Parathyroid adenoma (tissue), 2 donors: Measurements from ENCODE around the gene AHDC1.
"Not testable (repeated sequence)": the region's sequence is repeated elsewhere in the genome, so short reads cannot be mapped to it uniquely, and the experiment has no call there.

ENCODE experiments used
- H2AFZ ChIP-seq: fragments of 300-600 bp; sonication (generic); one replicate; pipeline ENCODE4 v1.7.0; 2017; ENCODE audit warnings: antibody characterized with exemption, mild to moderate bottlenecking
- H3K27ac ChIP-seq: fragments of 300-600 bp; sonication (generic); one replicate; pipeline ENCODE4 v1.7.0; 2017
- H3K27me3 ChIP-seq: fragments of 300-600 bp; sonication (generic); one replicate; pipeline ENCODE4 v1.7.0; 2017; ENCODE audit warnings: low read length; ENCODE audit not compliant: control insufficient read depth, insufficient read depth
- H3K36me3 ChIP-seq: fragments of 300-600 bp; sonication (generic); one replicate; pipeline ENCODE4 v1.7.0; 2017; ENCODE audit warnings: low read length; ENCODE audit not compliant: control insufficient read depth, insufficient read depth
- H3K4me1 ChIP-seq: fragments of 300-600 bp; sonication (generic); one replicate; pipeline ENCODE4 v1.7.0; 2017; ENCODE audit warnings: control low read depth
- H3K4me2 ChIP-seq: fragments of 300-600 bp; sonication (generic); one replicate; pipeline ENCODE4 v1.7.0; 2017; ENCODE audit warnings: low read length
- H3K4me3 ChIP-seq: fragments of 300-600 bp; sonication (generic); one replicate; pipeline ENCODE4 v1.7.0; 2017; ENCODE audit warnings: low read depth, low read length
- H3K79me2 ChIP-seq: fragments of 300-600 bp; sonication (generic); one replicate; pipeline ENCODE4 v1.7.0; 2017; ENCODE audit warnings: control low read depth
- H3K9ac ChIP-seq: fragments of 300-600 bp; sonication (generic); one replicate; pipeline ENCODE4 v1.7.0; 2017; ENCODE audit warnings: mild to moderate bottlenecking
- H3K9me3 ChIP-seq: fragments of 300-600 bp; sonication (generic); one replicate; pipeline ENCODE4 v1.7.0; 2017; ENCODE audit warnings: low read length; ENCODE audit not compliant: control insufficient read depth
- CTCF ChIP-seq: fragments of 300-600 bp; sonication (generic); IDR thresholded peaks from one replicate; pipeline ENCODE4 v1.7.0; 2017; ENCODE audit warnings: antibody characterized with exemption, mild to moderate bottlenecking
- donor health status: primary hyperparathyroidism.

The AHDC1 gene

GRCh38 chr1:27622828-27623227 lies 18.9 kb upstream of the AHDC1 start:
- no peaks in the 10 kb centered on the region for H3K79me2 ChIP-seq
- no peak overlapping the region for H3K9ac ChIP-seq
- no peaks in the 10 kb centered on the region for H3K27me3 ChIP-seq
- H3K27ac ChIP-seq, result no peak overlapping the region
- no peak overlapping the region for H2AFZ ChIP-seq
- no peak for TF ChIP-seq CTCF
- no peaks in the 10 kb centered on the region for H3K36me3 ChIP-seq
- no peaks in the 10 kb centered on the region for H3K9me3 ChIP-seq
- no peak overlapping the region for H3K4me2 ChIP-seq
- no peak overlapping the region for H3K4me3 ChIP-seq
- H3K4me1 ChIP-seq, result no peaks in the 10 kb centered on the region

DNA sequence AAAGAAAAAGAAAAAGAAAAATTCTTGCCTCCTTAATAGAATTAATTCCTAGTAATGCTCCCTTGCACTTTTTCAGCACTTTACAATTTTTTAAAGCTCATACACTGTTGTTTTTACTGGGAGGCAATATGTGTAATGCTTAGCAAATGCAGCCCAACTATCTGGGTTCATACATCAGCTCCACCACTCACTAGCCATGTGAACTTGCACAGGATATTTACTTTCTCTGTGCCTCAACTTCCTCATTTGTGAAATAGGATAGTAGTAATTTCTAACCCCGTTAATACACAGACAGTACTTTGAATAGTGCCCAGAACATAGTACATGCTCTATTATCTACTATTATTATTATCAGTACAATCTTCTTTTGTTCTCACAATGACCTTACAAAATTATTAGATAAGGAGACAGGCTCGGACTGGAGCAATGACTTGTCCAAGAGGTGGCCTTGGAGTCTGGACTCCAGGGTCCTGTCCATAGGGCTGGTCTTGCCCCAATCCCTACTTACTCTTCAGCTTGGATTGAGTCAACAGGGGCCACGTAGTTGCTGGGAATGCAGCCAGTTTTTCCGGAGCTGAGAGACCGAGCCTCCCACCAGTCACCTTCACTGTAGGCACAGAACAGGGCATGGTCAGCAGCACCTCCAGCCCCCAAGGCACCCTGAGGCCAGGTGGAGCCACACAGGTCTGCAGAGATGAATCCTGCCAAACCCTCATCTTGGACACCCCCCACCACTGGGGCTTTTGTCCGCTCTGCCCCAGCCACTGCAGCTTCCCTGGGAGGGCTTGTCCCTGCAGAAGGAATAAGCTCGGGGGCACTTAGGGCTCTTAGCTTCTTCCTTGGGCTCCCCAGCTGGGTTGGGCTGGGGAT lies 17.3 kb upstream of the AHDC1 start:
- Histone ChIP-seq H3K4me1 (no peaks in the 10 kb centered on the region), H3K9ac (no peak overlapping the region), H3K27ac (no peak overlapping the region), H3K4me3 (no peak overlapping the region), H3K9me3 (no peaks in the 10 kb centered on the region), H2AFZ (no peak overlapping the region), H3K79me2 (no peaks in the 10 kb centered on the region), H3K4me2 (no peak overlapping the region), H3K27me3 (no peaks in the 10 kb centered on the region), H3K36me3 (no peaks in the 10 kb centered on the region)
- TF ChIP-seq CTCF, result no peak

GRCh38 chr1:27619782-27620438 lies 16.0 kb upstream of the AHDC1 start:
- not testable (repeated sequence) for H3K4me1 ChIP-seq, H3K27ac ChIP-seq, H3K9me3 ChIP-seq, H3K4me2 ChIP-seq, H3K36me3 ChIP-seq, H3K9ac ChIP-seq, H3K4me3 ChIP-seq, H2AFZ ChIP-seq, H3K27me3 ChIP-seq, H3K79me2 ChIP-seq

GRCh38 chr1:27618341-27619082 lies 14.6 kb upstream of the AHDC1 start:
- Histone ChIP-seq H3K9ac (no peak overlapping the region), H2AFZ (no peak overlapping the region), H3K27ac (no peak overlapping the region), H3K79me2 (no peaks in the 10 kb centered on the region), H3K4me1 (no peaks in the 10 kb centered on the region), H3K9me3 (no peaks in the 10 kb centered on the region), H3K4me3 (no peak overlapping the region), H3K36me3 (no peaks in the 10 kb centered on the region), H3K4me2 (no peak overlapping the region), H3K27me3 (no peaks in the 10 kb centered on the region)
- TF ChIP-seq CTCF, result no peak

DNA sequence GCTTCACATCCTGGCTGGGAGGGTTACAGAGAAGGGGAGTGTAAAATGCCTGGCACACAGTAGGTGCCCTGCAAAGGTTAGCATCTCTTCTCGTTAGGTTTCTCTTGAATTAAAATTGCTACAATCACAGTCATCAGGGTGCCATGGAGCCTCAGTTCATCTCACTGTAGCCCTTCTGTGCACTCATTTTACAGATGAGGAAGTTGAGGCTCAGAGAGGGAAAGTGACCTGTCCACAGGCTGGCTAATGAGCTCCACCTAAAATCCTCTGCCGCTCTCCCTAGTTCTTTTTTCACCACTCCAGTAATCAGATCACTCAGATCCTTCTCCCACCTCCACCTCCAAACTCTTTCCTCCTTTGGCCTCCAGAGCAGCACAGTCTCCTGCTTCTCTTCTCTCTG lies 13.5 kb upstream of the AHDC1 start:
- no peaks in the 10 kb centered on the region for H3K27me3 ChIP-seq
- H3K9me3 ChIP-seq, result no peaks in the 10 kb centered on the region
- no peak overlapping the region for H3K4me2 ChIP-seq
- H3K27ac ChIP-seq, result no peak overlapping the region
- no peak overlapping the region for H3K9ac ChIP-seq
- H3K36me3 ChIP-seq, result no peaks in the 10 kb centered on the region
- H3K4me3 ChIP-seq, result no peak overlapping the region
- H3K79me2 ChIP-seq, result no peaks in the 10 kb centered on the region
- TF ChIP-seq CTCF, result no peak
- H2AFZ ChIP-seq, result no peak overlapping the region
- H3K4me1 ChIP-seq, result no peaks in the 10 kb centered on the region
